ENCODE data around the gene PTPN20.
"Not testable (repeated sequence)": the region's sequence is repeated elsewhere in the genome, so short reads cannot be mapped to it uniquely, and the experiment has no call there.

Gene PTPN20

GRCh38 chr10:46911144-46911876 lies at the start of gene PTPN20:
TSS of gene PTPN20 (plus strand) at chr10:46911428. CDS start at chr10:46932500, 21,072 bp downstream.
- peak in 1 of 2 experiments; percentile 60 for DNase-seq

- DNase-seq, result not testable (repeated sequence)
These were observed 41.5 kb upstream of the PTPN20 start for GRCh38 chr10:46869716-46870115.

- DNase-seq, result not testable (repeated sequence)
These were observed 39.6 kb upstream of the PTPN20 start for GRCh38 chr10:46871583-46871982.

GRCh38 chr10:46875304-46875703 lies 35.9 kb upstream of the PTPN20 start:
- DNase-seq, result not testable (repeated sequence)

- DNase-seq, result not testable (repeated sequence)
These were observed 34.5 kb upstream of the PTPN20 start for GRCh38 chr10:46876773-46877172.

GRCh38 chr10:46878761-46879160 lies 32.5 kb upstream of the PTPN20 start:
- not testable (repeated sequence) for DNase-seq

GRCh38 chr10:46890813-46891611 lies 20.2 kb upstream of the PTPN20 start:
- not testable (repeated sequence) for DNase-seq

- not testable (repeated sequence) for DNase-seq
These were observed 14.2 kb upstream of the PTPN20 start for GRCh38 chr10:46896762-46897692.

- not testable (repeated sequence) for DNase-seq
These were observed 10.0 kb upstream of the PTPN20 start for GRCh38 chr10:46901247-46901646.

GRCh38 chr10:46903874-46904273 lies 7.4 kb upstream of the PTPN20 start:
- DNase-seq, result not testable (repeated sequence)

- not testable (repeated sequence) for DNase-seq
These were observed 4.9 kb upstream of the PTPN20 start for GRCh38 chr10:46906359-46906758.

- DNase-seq, result not testable (repeated sequence)
These were observed 3.8 kb upstream of the PTPN20 start for GRCh38 chr10:46907185-46908117.

GRCh38 chr10:46922498-46922897 lies 11.3 kb downstream of the PTPN20 start:
- not testable (repeated sequence) for DNase-seq

- not testable (repeated sequence) for DNase-seq
These were observed 13.9 kb downstream of the PTPN20 start for GRCh38 chr10:46925156-46925555.

GRCh38 chr10:46925853-46926252 lies 14.6 kb downstream of the PTPN20 start:
- DNase-seq, result not testable (repeated sequence)

- DNase-seq, result not testable (repeated sequence)
These were observed 17.6 kb downstream of the PTPN20 start for GRCh38 chr10:46928810-46929209.

GRCh38 chr10:46932383-46932782 lies 21.2 kb downstream of the PTPN20 start:
- not testable (repeated sequence) for DNase-seq

- DNase-seq, result not testable (repeated sequence)
These were observed 29.9 kb downstream of the PTPN20 start for GRCh38 chr10:46941091-46941490.

- DNase-seq, result not testable (repeated sequence)
These were observed 37.7 kb downstream of the PTPN20 start for GRCh38 chr10:46948687-46949518.

GRCh38 chr10:46952540-46952939 lies 41.3 kb downstream of the PTPN20 start:
- not testable (repeated sequence) for DNase-seq
